Fibroblast of lung (primary cell): ENCODE measurements around the gene FUBP3. TPM values are rescaled to one million over a fixed set of nuclear protein-coding genes. Genes with fewer than 3 reads are reported as not detected.

Experiments used
- DNase-seq, 2 donors: peaks; one replicate each; pipeline versions ENCODE4 v3.0.0 to v3.0.0-alpha.2; 2010; ENCODE audit warnings: low read depth in 2 of 2
- H2AFZ ChIP-seq: 2 replicates; pipeline ENCODE4 v1.5.1; 2012; ENCODE audit warnings: low read length, control low read depth, inconsistent platforms
- H3K27ac ChIP-seq: 2 replicates; pipeline ENCODE4 v1.5.1; 2011; ENCODE audit warnings: low read length, control low read depth; ENCODE audit not compliant: insufficient read depth
- H3K27me3 ChIP-seq: 2 replicates; pipeline ENCODE4 v1.5.1; 2011; ENCODE audit warnings: mild to moderate bottlenecking, low read length; ENCODE audit not compliant: control insufficient read depth, insufficient read depth
- H3K36me3 ChIP-seq: 2 replicates; pipeline ENCODE4 v1.5.1; 2011; ENCODE audit warnings: low read length; ENCODE audit not compliant: control insufficient read depth, insufficient read depth
- H3K4me1 ChIP-seq: 2 replicates; pipeline ENCODE4 v1.5.1; 2011; ENCODE audit warnings: low read length; ENCODE audit not compliant: control insufficient read depth, insufficient read depth; ENCODE audit errors: extremely low read depth
- H3K4me2 ChIP-seq: 2 replicates; pipeline ENCODE4 v1.5.1; 2011; ENCODE audit warnings: low read length, control low read depth; ENCODE audit not compliant: insufficient read depth; ENCODE audit errors: extremely low read depth
- H3K4me3 ChIP-seq, 4 experiments: fragments of 200-600 bp in 1 of 4; sonication (generic) in 1 of 4; replicated peaks in 1 of 4; 2 replicates each; pipeline ENCODE4 v1.5.1; 2011 to 2016; ENCODE audit warnings: low read length in 4 of 4, low read depth in 3 of 4, mild to moderate bottlenecking in 3 of 4, control low read depth in 2 of 4, inconsistent platforms in 1 of 4, mixed read lengths in 1 of 4; ENCODE audit not compliant: insufficient read depth in 1 of 4; ENCODE audit errors: control extremely low read depth in 1 of 4
- H3K79me2 ChIP-seq: 2 replicates; pipeline ENCODE4 v1.5.1; 2012; ENCODE audit warnings: mild to moderate bottlenecking, low read length, inconsistent platforms; ENCODE audit not compliant: control insufficient read depth, insufficient read depth
- H3K9ac ChIP-seq: 2 replicates; pipeline ENCODE4 v1.5.1; 2011; ENCODE audit warnings: mild to moderate bottlenecking, low read length, control low read depth; ENCODE audit not compliant: insufficient read depth
- H3K9me3 ChIP-seq: 2 replicates; pipeline ENCODE4 v1.5.1; 2012; ENCODE audit warnings: low read depth, low read length; ENCODE audit not compliant: control insufficient read depth, insufficient read depth
- H4K20me1 ChIP-seq: 2 replicates; pipeline ENCODE4 v1.5.1; 2011; ENCODE audit warnings: low read length; ENCODE audit not compliant: control insufficient read depth, insufficient read depth; ENCODE audit errors: extremely low read depth
- EZH2 ChIP-seq: IDR thresholded peaks from 2 replicates; pipeline ENCODE4 v1.5.1; 2012; ENCODE audit warnings: low read length, control low read depth, mild to moderate bottlenecking; ENCODE audit errors: missing control alignments
- polyA plus RNA-seq, 2 donors: library from polyadenylated mRNA; depleted of rRNA in 1 of 2; stranded (reverse) in 1 of 2; unstranded in 1 of 2; fragments of >200 nt; gene quantifications; 2 replicates each; pipeline ENCODE4 v1.2.1, GENCODE V29; 2011 to 2012; ENCODE audit warnings: missing spikeins in 1 of 2
- total RNA-seq: library from RNA; depleted of rRNA; stranded (reverse); fragments of >200 nt; gene quantifications from 2 replicates; pipeline ENCODE4 v1.2.1, GENCODE V29; 2014
- TF ChIP-seq, protein P1 (sequence below), 2 donors: IDR thresholded peaks in 1 of 2; conservative IDR thresholded peaks in 1 of 2; 1 replicate in 1 of 2; 2 replicates in 1 of 2; pipeline ENCODE4 v1.5.1; 2011 to 2012; ENCODE audit warnings: low read length in 2 of 2, control low read depth in 1 of 2, inconsistent platforms in 1 of 2, low read depth in 1 of 2, mild to moderate bottlenecking in 1 of 2

FUBP3 gene
- total and polyA plus RNA-seq, 2 donors (not counting 1 experiment from before 2014, with no cell fraction given): 35.7 to 36.2 TPM

DNA sequence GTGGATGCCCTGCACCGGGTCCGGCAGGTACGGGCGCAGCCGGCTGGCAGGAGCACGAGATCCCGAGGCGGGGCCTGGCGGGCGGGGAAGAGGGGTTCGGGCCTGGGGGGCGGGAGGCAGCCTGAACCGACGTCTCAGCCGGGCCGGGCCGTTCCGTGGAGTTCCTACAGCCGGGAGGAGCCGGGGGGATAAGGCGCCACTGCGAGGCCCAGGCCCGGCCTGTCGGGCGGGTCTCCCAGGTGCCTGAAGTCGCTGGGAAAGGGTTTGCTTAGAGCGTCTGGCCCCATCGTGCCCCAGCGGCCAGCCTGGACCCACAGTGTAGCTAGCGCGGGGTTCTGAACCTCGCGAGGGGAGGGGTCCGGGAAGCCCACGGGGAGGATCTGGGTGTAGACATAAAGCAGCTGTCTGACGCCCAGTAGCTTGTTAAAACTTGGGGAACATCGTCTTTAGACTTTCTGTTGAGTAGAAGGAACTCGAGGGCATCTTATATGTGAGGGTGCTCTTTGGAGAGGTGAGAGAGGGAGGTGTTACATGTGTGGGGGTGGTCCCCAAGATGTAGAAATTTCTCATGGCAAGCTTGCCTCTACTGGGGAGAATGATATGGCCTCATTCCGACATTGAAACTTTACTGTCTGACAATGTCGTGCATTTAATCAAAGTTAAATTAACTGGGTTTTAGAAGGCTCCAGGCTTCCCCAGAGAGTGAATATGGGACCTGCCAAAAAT lies 524 bp downstream of the FUBP3 start:
- no peak for TF ChIP-seq EZH2
- TF ChIP-seq, protein P1, sequence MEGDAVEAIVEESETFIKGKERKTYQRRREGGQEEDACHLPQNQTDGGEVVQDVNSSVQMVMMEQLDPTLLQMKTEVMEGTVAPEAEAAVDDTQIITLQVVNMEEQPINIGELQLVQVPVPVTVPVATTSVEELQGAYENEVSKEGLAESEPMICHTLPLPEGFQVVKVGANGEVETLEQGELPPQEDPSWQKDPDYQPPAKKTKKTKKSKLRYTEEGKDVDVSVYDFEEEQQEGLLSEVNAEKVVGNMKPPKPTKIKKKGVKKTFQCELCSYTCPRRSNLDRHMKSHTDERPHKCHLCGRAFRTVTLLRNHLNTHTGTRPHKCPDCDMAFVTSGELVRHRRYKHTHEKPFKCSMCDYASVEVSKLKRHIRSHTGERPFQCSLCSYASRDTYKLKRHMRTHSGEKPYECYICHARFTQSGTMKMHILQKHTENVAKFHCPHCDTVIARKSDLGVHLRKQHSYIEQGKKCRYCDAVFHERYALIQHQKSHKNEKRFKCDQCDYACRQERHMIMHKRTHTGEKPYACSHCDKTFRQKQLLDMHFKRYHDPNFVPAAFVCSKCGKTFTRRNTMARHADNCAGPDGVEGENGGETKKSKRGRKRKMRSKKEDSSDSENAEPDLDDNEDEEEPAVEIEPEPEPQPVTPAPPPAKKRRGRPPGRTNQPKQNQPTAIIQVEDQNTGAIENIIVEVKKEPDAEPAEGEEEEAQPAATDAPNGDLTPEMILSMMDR (conservative IDR thresholded peaks at IDR 0.05 in 1 of 2, IDR thresholded peaks at IDR 0.05 in 1 of 2; ENCODE audit: low read depth in 1 of 2, low read length in 2 of 2): no peak
- H4K20me1 ChIP-seq: peaks cover 3% of the 10 kb centered on the region
- peak overlapping the region; percentile 61 to 96 (median 92) for H3K4me3 ChIP-seq
- peak overlapping the region; percentile 75 for H3K4me2 ChIP-seq
- peak overlapping the region; percentile 99 for H3K27ac ChIP-seq
- no peaks in the 10 kb centered on the region for H3K9me3 ChIP-seq
- H3K4me1 ChIP-seq: peaks cover 2% of the 10 kb centered on the region
- no peaks in the 10 kb centered on the region for H3K27me3 ChIP-seq
- H3K36me3 ChIP-seq: no peaks in the 10 kb centered on the region
- peak overlapping the region; percentile 29 for H2AFZ ChIP-seq
- DNase-seq: no peak
- peak overlapping the region; percentile 98 for H3K9ac ChIP-seq
- peaks cover 44% of the 10 kb centered on the region for H3K79me2 ChIP-seq

DNA sequence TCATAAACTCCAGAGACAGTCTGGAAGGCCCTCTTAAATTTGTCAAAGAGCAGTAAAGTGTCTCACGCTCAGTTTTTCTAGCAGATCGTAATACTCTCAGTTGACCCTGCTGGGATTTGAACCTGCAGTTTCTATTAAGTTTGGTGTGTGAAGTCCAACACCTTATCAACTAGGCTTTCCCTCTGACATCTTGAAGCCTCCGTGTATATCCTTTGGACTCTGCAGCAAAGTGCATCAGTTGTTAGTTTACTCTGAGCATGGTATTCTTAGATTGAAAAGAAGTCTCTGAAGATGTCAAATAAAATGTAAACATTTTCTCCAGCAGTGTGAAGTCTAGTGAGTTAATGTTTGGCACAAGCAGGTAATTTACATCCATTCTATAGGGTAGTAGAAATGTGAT lies 2.4 kb downstream of the FUBP3 start:
- H2AFZ ChIP-seq: no peak overlapping the region
- no peak overlapping the region for H3K9ac ChIP-seq
- H3K9me3 ChIP-seq: no peaks in the 10 kb centered on the region
- peaks cover 3% of the 10 kb centered on the region for H4K20me1 ChIP-seq
- no peak for DNase-seq
- H3K79me2 ChIP-seq: peaks cover 52% of the 10 kb centered on the region
- H3K4me3 ChIP-seq: no peak overlapping the region
- H3K36me3 ChIP-seq: no peaks in the 10 kb centered on the region
- H3K27ac ChIP-seq: no peak overlapping the region
- no peaks in the 10 kb centered on the region for H3K27me3 ChIP-seq
- no peak overlapping the region for H3K4me2 ChIP-seq
- H3K4me1 ChIP-seq: peaks cover 2% of the 10 kb centered on the region
- TF ChIP-seq EZH2: no peak
- TF ChIP-seq, protein P1 (conservative IDR thresholded peaks at IDR 0.05 in 1 of 2, IDR thresholded peaks at IDR 0.05 in 1 of 2; ENCODE audit: low read depth in 1 of 2, low read length in 2 of 2): no peak

DNA sequence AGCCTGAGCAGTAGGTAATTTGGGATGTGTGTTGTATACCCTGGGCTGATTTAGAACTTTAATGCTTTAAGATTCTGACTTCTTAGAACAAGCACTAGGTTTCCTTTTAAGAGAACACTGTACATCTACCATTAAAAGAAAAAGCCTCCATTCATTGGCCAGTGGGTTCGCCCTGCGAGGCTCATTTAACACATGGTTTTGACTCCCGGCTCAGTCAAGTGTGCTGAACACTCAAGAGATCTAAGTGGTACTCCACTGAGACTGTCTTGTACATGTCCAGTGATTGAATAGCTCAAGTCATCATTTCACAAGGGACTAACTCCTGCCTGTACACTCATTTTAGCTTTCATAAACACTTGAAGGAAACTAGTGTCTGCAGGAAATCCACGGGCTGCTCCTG lies 3.9 kb downstream of the FUBP3 start:
- Histone ChIP-seq H3K27ac (no peak overlapping the region), H3K4me1 (peaks cover 2% of the 10 kb centered on the region), H4K20me1 (peaks cover 3% of the 10 kb centered on the region), H3K79me2 (peaks cover 63% of the 10 kb centered on the region), H3K4me3 (no peak overlapping the region), H2AFZ (no peak overlapping the region), H3K4me2 (no peak overlapping the region), H3K9me3 (no peaks in the 10 kb centered on the region), H3K36me3 (no peaks in the 10 kb centered on the region), H3K9ac (no peak overlapping the region), H3K27me3 (no peaks in the 10 kb centered on the region)
- TF ChIP-seq EZH2: no peak
- TF ChIP-seq, protein P1 (conservative IDR thresholded peaks at IDR 0.05 in 1 of 2, IDR thresholded peaks at IDR 0.05 in 1 of 2; ENCODE audit: low read depth in 1 of 2, low read length in 2 of 2): no peak
- DNase-seq: no peak
